ENCODE data around the gene MAP4K4. TPM values are rescaled to one million over a fixed set of nuclear protein-coding genes. Genes with fewer than 3 reads are reported as not detected.

Gene MAP4K4
- polyA plus RNA-seq, 1 experiment, result 53.5 TPM

- POLR2A ChIA-PET, result no interaction called here
- no peak for DNase-seq (ENCODE audit: low read depth)
Observed at GRCh38 chr2:101738649-101739048, 41.1 kb downstream of the MAP4K4 start.

GRCh38 chr2:101740555-101740964, 43.1 kb downstream of the MAP4K4 start:
- ChIA-PET POLR2A (no interaction called here), CTCF (no interaction called here)
- Histone ChIP-seq H3K4me3 (ENCODE audit: low read depth, low read length) (no peak overlapping the region), H3K27me3 (ENCODE audit: control insufficient read depth, insufficient read depth, low read length) (no peaks in the 10 kb centered on the region), H3K36me3 (ENCODE audit: control insufficient read depth, insufficient read depth, low read length) (no peaks in the 10 kb centered on the region)
- no peak for TF ChIP-seq CTCF (IDR thresholded peaks at IDR 0.05; ENCODE audit: insufficient read depth, low read depth, low read length)
- DNase-seq (ENCODE audit: low read depth), result no peak

More at GRCh38 chr2:101738649-101739048, 41.1 kb downstream of the MAP4K4 start:
- CTCF ChIA-PET, result no interaction called here
- no peaks in the 10 kb centered on the region for H3K36me3 ChIP-seq (ENCODE audit: control insufficient read depth, insufficient read depth, low read length)
- H3K27me3 ChIP-seq (ENCODE audit: control insufficient read depth, insufficient read depth, low read length), result no peaks in the 10 kb centered on the region
- H3K4me3 ChIP-seq (ENCODE audit: low read depth, low read length), result no peak overlapping the region
- TF ChIP-seq CTCF (IDR thresholded peaks at IDR 0.05; ENCODE audit: insufficient read depth, low read depth, low read length), result no peak

GRCh38 chr2:101741775-101742520, 44.4 kb downstream of the MAP4K4 start:
- H3K27me3 ChIP-seq (ENCODE audit: control insufficient read depth, insufficient read depth, low read length), result no peaks in the 10 kb centered on the region
- H3K36me3 ChIP-seq (ENCODE audit: control insufficient read depth, insufficient read depth, low read length), result no peaks in the 10 kb centered on the region
- no peak for TF ChIP-seq CTCF (IDR thresholded peaks at IDR 0.05; ENCODE audit: insufficient read depth, low read depth, low read length)
- DNase-seq (ENCODE audit: low read depth), result no peak
- ChIA-PET POLR2A (no interaction called here), CTCF (no interaction called here)
- no peak overlapping the region for H3K4me3 ChIP-seq (ENCODE audit: low read depth, low read length)

GRCh38 chr2:101742547-101742946, 45.0 kb downstream of the MAP4K4 start:
- H3K4me3 ChIP-seq (ENCODE audit: low read depth, low read length), result no peak overlapping the region
- no peak for DNase-seq (ENCODE audit: low read depth)
- ChIA-PET POLR2A (no interaction called here), CTCF (interaction anchor here (0.7 kb wide), 1 partner anchor 222 kb away, joined by 4 read pairs; no protein-coding TSS in a partner anchor)
- TF ChIP-seq CTCF (IDR thresholded peaks at IDR 0.05; ENCODE audit: insufficient read depth, low read depth, low read length), result no peak
- no peaks in the 10 kb centered on the region for H3K36me3 ChIP-seq (ENCODE audit: control insufficient read depth, insufficient read depth, low read length)
- no peaks in the 10 kb centered on the region for H3K27me3 ChIP-seq (ENCODE audit: control insufficient read depth, insufficient read depth, low read length)

- POLR2A ChIA-PET, result no interaction called here
Observed at GRCh38 chr2:101743288-101743687, 45.8 kb downstream of the MAP4K4 start.

More at GRCh38 chr2:101743288-101743687, 45.8 kb downstream of the MAP4K4 start:
- no peak for DNase-seq (ENCODE audit: low read depth)
- Histone ChIP-seq H3K36me3 (ENCODE audit: control insufficient read depth, insufficient read depth, low read length) (no peaks in the 10 kb centered on the region), H3K27me3 (ENCODE audit: control insufficient read depth, insufficient read depth, low read length) (no peaks in the 10 kb centered on the region), H3K4me3 (ENCODE audit: low read depth, low read length) (no peak overlapping the region)
- TF ChIP-seq CTCF (IDR thresholded peaks at IDR 0.05; ENCODE audit: insufficient read depth, low read depth, low read length), result no peak
- CTCF ChIA-PET, result interaction anchor here (0.7 kb wide), 1 partner anchor 223 kb away, joined by 4 read pairs; no protein-coding TSS in a partner anchor

All from BJ (cell line).